Ishikawa (cell line): ENCODE data around the gene DST.

Experiments used
- CEBPB ChIP-seq: IDR thresholded peaks from 2 replicates; pipeline ENCODE4 v1.6.1; 2012
- CREB1 ChIP-seq: IDR thresholded peaks from 2 replicates; pipeline ENCODE4 v1.6.1; 2012; ENCODE audit warnings: low read depth
- EGR1 ChIP-seq: IDR thresholded peaks from 2 replicates; pipeline ENCODE4 v1.6.1; 2012
- EP300 ChIP-seq: IDR thresholded peaks from 2 replicates; pipeline ENCODE4 v1.6.1; 2012; ENCODE audit warnings: borderline replicate concordance
- FOXM1 ChIP-seq: IDR thresholded peaks from 2 replicates; pipeline ENCODE4 v1.6.1; 2012; ENCODE audit warnings: low read depth, borderline replicate concordance
- MAX ChIP-seq: IDR thresholded peaks from 2 replicates; pipeline ENCODE4 v1.6.1; 2012
- NFIC ChIP-seq: IDR thresholded peaks from 2 replicates; pipeline ENCODE4 v1.6.1; 2012
- RAD21 ChIP-seq: IDR thresholded peaks from 2 replicates; pipeline ENCODE4 v1.6.1; 2012; ENCODE audit warnings: low read depth
- REST ChIP-seq: IDR thresholded peaks from 2 replicates; pipeline ENCODE4 v1.6.1; 2012; ENCODE audit warnings: low read depth, mild to moderate bottlenecking
- TAF1 ChIP-seq: IDR thresholded peaks from 2 replicates; pipeline ENCODE4 v1.6.1; 2012; ENCODE audit warnings: low read depth, mild to moderate bottlenecking
- TCF12 ChIP-seq: IDR thresholded peaks from 2 replicates; pipeline ENCODE4 v1.6.1; 2012; ENCODE audit warnings: low read depth
- TEAD4 ChIP-seq: IDR thresholded peaks from 2 replicates; pipeline ENCODE4 v1.6.1; 2012
- USF1 ChIP-seq: IDR thresholded peaks from 2 replicates; pipeline ENCODE4 v1.6.1; 2012
- YY1 ChIP-seq: IDR thresholded peaks from 2 replicates; pipeline ENCODE4 v1.6.1; 2012; ENCODE audit warnings: low read depth
- ZBTB7A ChIP-seq: IDR thresholded peaks from 2 replicates; pipeline ENCODE4 v1.6.1; 2012; ENCODE audit warnings: low read depth

The DST gene

GRCh38 chr6:56448046-56448445 is 194.6 kb downstream of the DST start:
- TF ChIP-seq RAD21 (no peak), FOXM1 (no peak), TAF1 (no peak), NFIC (no peak), TEAD4 (no peak), EGR1 (no peak), YY1 (no peak), CREB1 (no peak), TCF12 (no peak), USF1 (no peak), CEBPB (no peak), MAX (no peak), EP300 (no peak), REST (no peak), ZBTB7A (no peak)

- TF ChIP-seq TCF12 (no peak), TEAD4 (no peak), EGR1 (no peak), RAD21 (no peak), FOXM1 (no peak), NFIC (no peak), TAF1 (no peak), REST (no peak), MAX (no peak), CEBPB (no peak), USF1 (no peak), EP300 (no peak)
These were observed 196.9 kb downstream of the DST start for GRCh38 chr6:56445818-56446217.

GRCh38 chr6:56444855-56445254 is 197.8 kb downstream of the DST start:
- TF ChIP-seq EP300 = no peak
- TF ChIP-seq CEBPB = no peak
- TF ChIP-seq TEAD4 = no peak
- no peak for TF ChIP-seq TCF12
- no peak for TF ChIP-seq EGR1
- no peak for TF ChIP-seq NFIC
- no peak for TF ChIP-seq USF1
- no peak for TF ChIP-seq ZBTB7A
- no peak for TF ChIP-seq REST
- TF ChIP-seq MAX = no peak
- no peak for TF ChIP-seq CREB1
- TF ChIP-seq FOXM1 = no peak
- no peak for TF ChIP-seq RAD21
- TF ChIP-seq YY1 = no peak
- no peak for TF ChIP-seq TAF1

- TF ChIP-seq EP300 (no peak), FOXM1 (no peak)
These were observed 202.1 kb downstream of the DST start for GRCh38 chr6:56440551-56440981.
